H9 (cell line): ENCODE results near the gene DCT. TPM values are rescaled to one million over a fixed set of nuclear protein-coding genes. Genes with fewer than 3 reads are reported as not detected.

Experiments
- DNase-seq: peaks from one replicate; pipeline ENCODE4 v3.0.0-alpha.2; 2017
- H2AFZ ChIP-seq: one replicate; pipeline ENCODE4 v1.6.1; 2013; ENCODE audit warnings: mild to moderate bottlenecking, low read length, control low read depth, moderate library complexity
- H2AK5ac ChIP-seq: 2 replicates; pipeline ENCODE4 v1.6.1; 2013; ENCODE audit warnings: low read length, control low read depth, mixed read lengths; ENCODE audit not compliant: insufficient read length
- H2BK120ac ChIP-seq: one replicate; pipeline ENCODE4 v1.6.1; 2013; ENCODE audit warnings: low read depth, mild to moderate bottlenecking, low read length, control low read depth, inconsistent platforms; ENCODE audit not compliant: poor library complexity, severe bottlenecking
- H2BK12ac ChIP-seq: 2 replicates; pipeline ENCODE4 v1.6.1; 2013; ENCODE audit warnings: low read length, control low read depth, mixed read lengths, low read depth; ENCODE audit not compliant: insufficient read length
- H2BK15ac ChIP-seq: 2 replicates; pipeline ENCODE4 v1.6.1; 2013; ENCODE audit warnings: low read depth, low read length, control low read depth
- H2BK20ac ChIP-seq: one replicate; pipeline ENCODE4 v1.6.1; 2013; ENCODE audit warnings: low read depth, mild to moderate bottlenecking, low read length, control low read depth, inconsistent platforms; ENCODE audit not compliant: poor library complexity, severe bottlenecking
- H2BK5ac ChIP-seq: 2 replicates; pipeline ENCODE4 v1.6.1; 2013; ENCODE audit warnings: low read length, control low read depth, mixed read lengths; ENCODE audit not compliant: insufficient read length
- H3K14ac ChIP-seq: 2 replicates; pipeline ENCODE4 v1.6.1; 2013; ENCODE audit warnings: low read length, control low read depth; ENCODE audit not compliant: insufficient read depth
- H3K18ac ChIP-seq: 2 replicates; pipeline ENCODE4 v1.6.1; 2013; ENCODE audit warnings: low read depth, mild to moderate bottlenecking, mixed read lengths, low read length, control low read depth; ENCODE audit not compliant: insufficient read length
- H3K23ac ChIP-seq: 2 replicates; pipeline ENCODE4 v1.6.1; 2013; ENCODE audit warnings: low read length, control low read depth, mixed read lengths, low read depth; ENCODE audit not compliant: insufficient read length
- H3K23me2 ChIP-seq: 2 replicates; pipeline ENCODE4 v1.6.1; 2013; ENCODE audit warnings: low read depth, mild to moderate bottlenecking, mixed read lengths, low read length, control low read depth; ENCODE audit not compliant: insufficient read length, poor library complexity, severe bottlenecking
- H3K27ac ChIP-seq: 2 replicates; pipeline ENCODE4 v1.5.1; 2013; ENCODE audit warnings: low read length, control low read depth, mixed read lengths, low read depth; ENCODE audit not compliant: insufficient read length
- H3K27me3 ChIP-seq: 2 replicates; pipeline ENCODE4 v1.6.1; 2013; ENCODE audit warnings: low read length, control low read depth, inconsistent platforms; ENCODE audit not compliant: insufficient read depth
- H3K4ac ChIP-seq: 2 replicates; pipeline ENCODE4 v1.6.1; 2013; ENCODE audit warnings: low read depth, mild to moderate bottlenecking, control low read depth, inconsistent platforms, low read length, moderate library complexity
- H3K4me1 ChIP-seq: 2 replicates; pipeline ENCODE4 v1.6.1; 2013; ENCODE audit warnings: low read length, control low read depth, inconsistent platforms; ENCODE audit not compliant: insufficient read depth
- H3K4me2 ChIP-seq: 2 replicates; pipeline ENCODE4 v1.6.1; 2013; ENCODE audit warnings: low read length, control low read depth, mixed read lengths; ENCODE audit not compliant: insufficient read length, insufficient read depth
- H3K56ac ChIP-seq: 2 replicates; pipeline ENCODE4 v1.6.1; 2013; ENCODE audit warnings: low read depth, mild to moderate bottlenecking, mixed read lengths, low read length, control low read depth; ENCODE audit not compliant: insufficient read length
- H3K79me1 ChIP-seq: 2 replicates; pipeline ENCODE4 v1.6.1; 2013; ENCODE audit warnings: low read depth, mild to moderate bottlenecking, moderate library complexity, low read length, control low read depth, inconsistent platforms; ENCODE audit not compliant: insufficient read depth, poor library complexity, severe bottlenecking
- H3K79me2 ChIP-seq: 2 replicates; pipeline ENCODE4 v1.6.1; 2013; ENCODE audit warnings: low read length, control low read depth, inconsistent platforms; ENCODE audit not compliant: insufficient read depth
- H3K9ac ChIP-seq: 2 replicates; pipeline ENCODE4 v1.6.1; 2013; ENCODE audit warnings: low read length, control low read depth, mixed read lengths; ENCODE audit not compliant: insufficient read length; ENCODE audit errors: extremely low read depth
- H3K9me3 ChIP-seq: one replicate; pipeline ENCODE4 v1.6.1; 2013; ENCODE audit warnings: low read depth, low read length, inconsistent platforms; ENCODE audit not compliant: control insufficient read depth
- H3T11ph ChIP-seq: one replicate; pipeline ENCODE4 v1.6.1; 2013; ENCODE audit warnings: mild to moderate bottlenecking, low read length, control low read depth, inconsistent platforms
- H4K20me1 ChIP-seq: one replicate; pipeline ENCODE4 v1.6.1; 2013; ENCODE audit not compliant: control insufficient read depth, insufficient read length, insufficient read depth
- H4K5ac ChIP-seq: 2 replicates; pipeline ENCODE4 v1.6.1; 2013; ENCODE audit warnings: low read depth, mild to moderate bottlenecking, mixed read lengths, low read length, control low read depth; ENCODE audit not compliant: insufficient read length
- H4K8ac ChIP-seq: replicated peaks from 2 replicates; pipeline ENCODE4 v1.6.1; 2013; ENCODE audit warnings: low read length, control low read depth, mixed read lengths, low read depth; ENCODE audit not compliant: insufficient read length
- H4K91ac ChIP-seq: 2 replicates; pipeline ENCODE4 v1.6.1; 2013; ENCODE audit warnings: low read depth, mild to moderate bottlenecking, moderate library complexity, mixed read lengths, low read length, control low read depth; ENCODE audit not compliant: insufficient read length
- H3K27ac Mint-ChIP-seq, 3 experiments: 2 replicates in 2 of 3; 3 replicates in 1 of 3; pipeline ENCODE4 v1.8.0; 2020 to 2021; ENCODE audit warnings: mixed read lengths in 3 of 3, mild to moderate bottlenecking in 1 of 3, moderate library complexity in 1 of 3
- H3K27me3 Mint-ChIP-seq: 2 replicates; pipeline ENCODE4 v1.8.0; 2021; ENCODE audit warnings: low read depth, mild to moderate bottlenecking, moderate library complexity, mixed read lengths
- H3K36me3 Mint-ChIP-seq, 3 experiments: 2 replicates in 2 of 3; 3 replicates in 1 of 3; pipeline ENCODE4 v1.8.0; 2020 to 2021; ENCODE audit warnings: low read depth in 3 of 3, mixed read lengths in 3 of 3; ENCODE audit not compliant: insufficient read depth in 1 of 3
- H3K4me1 Mint-ChIP-seq, 2 experiments: 2 replicates each; pipeline ENCODE4 v1.8.0; 2020; ENCODE audit warnings: mixed read lengths in 2 of 2
- H3K4me3 Mint-ChIP-seq, 2 experiments: 2 replicates in 1 of 2; 3 replicates in 1 of 2; pipeline ENCODE4 v1.8.0; 2020 to 2021; ENCODE audit warnings: mild to moderate bottlenecking in 2 of 2, mixed read lengths in 2 of 2, moderate library complexity in 1 of 2
- H3K9me3 Mint-ChIP-seq, 2 experiments: 2 replicates in 1 of 2; 3 replicates in 1 of 2; pipeline ENCODE4 v1.8.0; 2020; ENCODE audit warnings: mild to moderate bottlenecking in 2 of 2, mixed read lengths in 2 of 2, moderate library complexity in 1 of 2
- CTCF ChIP-seq: fragments of 200-600 bp; sonication (generic); conservative IDR thresholded peaks from 3 replicates; pipeline ENCODE4 v1.8.0; 2021; ENCODE audit warnings: antibody characterized with exemption, mild to moderate bottlenecking
- WGBS: extraction: QIAGEN DNeasy Blood & Tissue Kit; methylation state at CpG from one replicate; pipeline ENCODE4 v1.1.7; 2013; ENCODE audit warnings: missing lambda C conversion rate, low lambda C conversion rate, mixed read lengths; ENCODE audit not compliant: insufficient read length; ENCODE audit errors: extremely low coverage; 5-methylcytosine and 5-hydroxymethylcytosine counted together
- total RNA-seq: library from RNA; stranded (reverse); gene quantifications from 2 replicates; pipeline ENCODE4 v1.2.1, GENCODE V29; 2021

DCT gene
- total RNA-seq, 1 experiment from 2014 or later = not detected

GRCh38 chr13:94494026-94494425, 14.5 kb upstream of the DCT start:
- Histone ChIP-seq H2BK12ac (no peak overlapping the region), H3K79me1 (no peaks in the 10 kb centered on the region), H3K4me1 (no peaks in the 10 kb centered on the region), H2BK5ac (no peak overlapping the region), H3K4ac (no peak overlapping the region), H3T11ph (no peak overlapping the region), H4K20me1 (no peaks in the 10 kb centered on the region), H3K27ac (no peak overlapping the region), H3K9ac (no peak overlapping the region), H3K79me2 (no peaks in the 10 kb centered on the region), H2BK20ac (no peak overlapping the region), H4K5ac (no peak overlapping the region), H3K14ac (no peak overlapping the region), H3K23me2 (no peaks in the 10 kb centered on the region), H3K4me2 (no peak overlapping the region), H3K9me3 (no peaks in the 10 kb centered on the region), H2BK15ac (no peak overlapping the region), H4K91ac (no peak overlapping the region), H3K18ac (no peak overlapping the region), H4K8ac (no peak overlapping the region), H2AK5ac (no peak overlapping the region), H2AFZ (no peak overlapping the region), H3K56ac (no peak overlapping the region), H3K23ac (no peak overlapping the region), H2BK120ac (no peak overlapping the region), H3K27me3 (no peaks in the 10 kb centered on the region)
- no peaks in the 10 kb centered on the region for H3K27me3 Mint-ChIP-seq
- peaks cover 0 to 6% of the 10 kb centered on the region in 2 experiments; a peak in 3 of 5 replicates for H3K9me3 Mint-ChIP-seq
- no peak for TF ChIP-seq CTCF
- no peak overlapping the region for H3K27ac Mint-ChIP-seq
- H3K4me3 Mint-ChIP-seq = no peak overlapping the region
- H3K36me3 Mint-ChIP-seq = no peaks in the 10 kb centered on the region
- H3K4me1 Mint-ChIP-seq = peaks cover 4% of the 10 kb centered on the region in 2 experiments; a peak in 2 of 4 replicates
- WGBS = no CpG with 5 or more reads among the region's 2 CpGs
- DNase-seq = no peak
